H1 (cell line): ENCODE data around the gene KRT7. TPM values are rescaled to one million over a fixed set of nuclear protein-coding genes. Genes with fewer than 3 reads are reported as not detected.
A peak's percentile ranks its signal among the peaks of the same experiment; 100 is the strongest.

Experiments used
- CTCF ChIA-PET: fragments of 300-600 bp; sonication (Branson Sonifier 250); formaldehyde crosslinking; loops from one replicate; lab custom pipeline; 2021; ENCODE audit not compliant: partially characterized antibody; lab: Charles Lee
- POLR2A ChIA-PET: fragments of 300-600 bp; sonication (Branson Sonifier 250); formaldehyde crosslinking; loops from one replicate; lab custom pipeline; 2021; ENCODE audit warnings: inconsistent platforms; ENCODE audit not compliant: partially characterized antibody; lab: Charles Lee
- DNase-seq, 2 experiments: peaks; one replicate each; pipeline versions ENCODE4 v3.0.0 to v3.0.0-alpha.2; 2010 to 2022; ENCODE audit warnings: low spot score in 2 of 2, low read depth in 1 of 2, mixed read lengths in 1 of 2
- FAIRE-seq: peaks from 2 replicates; lab custom pipeline; 2011; peaks lifted over from hg19 to GRCh38; lab: Jason Lieb, UNC
- H2AFZ ChIP-seq: 2 replicates; pipeline ENCODE4 v1.8.1; 2012; ENCODE audit warnings: low read length, inconsistent platforms
- H2AK5ac ChIP-seq: 2 replicates; pipeline ENCODE4 v1.6.1; 2013; ENCODE audit warnings: low read depth, low read length
- H2BK120ac ChIP-seq: replicated peaks from 2 replicates; pipeline ENCODE3; 2013; ENCODE audit warnings: low read depth, low read length, inconsistent platforms
- H2BK12ac ChIP-seq: 2 replicates; pipeline ENCODE4 v1.6.1; 2013; ENCODE audit warnings: low read depth, low read length
- H2BK15ac ChIP-seq: 2 replicates; pipeline ENCODE4 v1.6.1; 2013; ENCODE audit warnings: low read length
- H2BK20ac ChIP-seq: 2 replicates; pipeline ENCODE4 v1.6.1; 2013; ENCODE audit warnings: low read length
- H2BK5ac ChIP-seq: 2 replicates; pipeline ENCODE4 v1.6.1; 2013; ENCODE audit warnings: low read depth, low read length
- H3K14ac ChIP-seq: 2 replicates; pipeline ENCODE4 v1.6.1; 2013; ENCODE audit warnings: inconsistent platforms; ENCODE audit not compliant: insufficient read length
- H3K18ac ChIP-seq: 2 replicates; pipeline ENCODE4 v1.6.1; 2013; ENCODE audit warnings: low read length; ENCODE audit errors: extremely low read depth
- H3K23ac ChIP-seq: 2 replicates; pipeline ENCODE4 v1.6.1; 2013; ENCODE audit warnings: inconsistent platforms; ENCODE audit not compliant: insufficient read length
- H3K23me2 ChIP-seq: 2 replicates; pipeline ENCODE4 v1.6.1; 2013; ENCODE audit warnings: low read depth, low read length
- H3K27ac ChIP-seq: 2 replicates; pipeline ENCODE4 v1.6.1; 2011; ENCODE audit warnings: low read depth, low read length, inconsistent platforms
- H3K27me3 ChIP-seq, 4 experiments: replicated peaks in 1 of 4; 1 replicate in 1 of 4; 2 replicates in 3 of 4; pipeline versions ENCODE4 v1.6.1 to v1.8.1; 2011 to 2013; ENCODE audit warnings: low read length in 3 of 4, mild to moderate bottlenecking in 3 of 4, inconsistent platforms in 2 of 4, mixed read lengths in 2 of 4, moderate library complexity in 1 of 4; ENCODE audit not compliant: control insufficient read depth in 3 of 4, insufficient read depth in 3 of 4; ENCODE audit errors: extremely low read depth in 1 of 4
- H3K36me3 ChIP-seq, 4 experiments: 2 replicates each; pipeline versions ENCODE4 v1.6.1 to v1.8.1; 2011 to 2013; ENCODE audit warnings: mild to moderate bottlenecking in 4 of 4, low read length in 3 of 4, moderate library complexity in 2 of 4, control low read depth in 1 of 4, inconsistent platforms in 1 of 4; ENCODE audit not compliant: insufficient read depth in 4 of 4, control insufficient read depth in 2 of 4
- H3K4ac ChIP-seq: replicated peaks from 2 replicates; pipeline ENCODE3; 2013; ENCODE audit warnings: low read length, low read depth, mixed read lengths, inconsistent platforms; ENCODE audit not compliant: insufficient read length
- H3K4me1 ChIP-seq, 4 experiments: replicated peaks in 1 of 4; 1 replicate in 1 of 4; 2 replicates in 3 of 4; pipeline versions ENCODE4 v1.6.1 to v1.8.1; 2011 to 2013; ENCODE audit warnings: low read length in 3 of 4, inconsistent platforms in 2 of 4, mixed read lengths in 1 of 4; ENCODE audit not compliant: insufficient read depth in 4 of 4, control insufficient read depth in 3 of 4
- H3K4me2 ChIP-seq, 2 experiments: 2 replicates each; pipeline versions ENCODE4 v1.6.1 to v1.8.1; 2011 to 2013; ENCODE audit warnings: low read depth in 2 of 2, low read length in 2 of 2, control low read depth in 1 of 2, inconsistent platforms in 1 of 2, mild to moderate bottlenecking in 1 of 2; ENCODE audit not compliant: insufficient read depth in 1 of 2
- H3K4me3 ChIP-seq, 4 experiments: fragments of 200-600, 300-600 bp in 1 of 4; sonication (generic), shearing (Covaris generic), sonication (Bioruptor Twin) in 1 of 4; 2 replicates each; pipeline versions ENCODE4 v1.5.1 to v1.8.1; 2011 to 2016; ENCODE audit warnings: low read length in 4 of 4, low read depth in 3 of 4, control low read depth in 2 of 4, inconsistent platforms in 2 of 4, mild to moderate bottlenecking in 2 of 4, mixed read lengths in 1 of 4, moderate library complexity in 1 of 4; ENCODE audit not compliant: insufficient read depth in 2 of 4; ENCODE audit errors: extremely low read depth in 1 of 4
- H3K56ac ChIP-seq: replicated peaks from 2 replicates; pipeline ENCODE3; 2013; ENCODE audit warnings: low read depth, mild to moderate bottlenecking, mixed read lengths, low read length, inconsistent platforms; ENCODE audit not compliant: insufficient read length
- H3K79me1 ChIP-seq: 2 replicates; pipeline ENCODE4 v1.6.1; 2013; ENCODE audit warnings: low read depth, low read length, control low read depth
- H3K79me2 ChIP-seq, 2 experiments: 2 replicates each; pipeline versions ENCODE4 v1.6.1 to v1.8.1; 2012 to 2013; ENCODE audit warnings: low read length in 2 of 2, mild to moderate bottlenecking in 2 of 2, inconsistent platforms in 1 of 2; ENCODE audit not compliant: insufficient read depth in 2 of 2, control insufficient read depth in 1 of 2
- H3K9ac ChIP-seq, 4 experiments: replicated peaks in 1 of 4; 1 replicate in 1 of 4; 2 replicates in 3 of 4; pipeline versions ENCODE4 v1.6.1 to v1.8.1; 2011 to 2013; ENCODE audit warnings: low read depth in 3 of 4, low read length in 3 of 4, control low read depth in 2 of 4, mild to moderate bottlenecking in 2 of 4, moderate library complexity in 2 of 4, inconsistent platforms in 1 of 4; ENCODE audit errors: extremely low read depth in 1 of 4
- H3K9me3 ChIP-seq, 2 experiments: 2 replicates each; pipeline versions ENCODE4 v1.6.1 to v1.8.1; 2012 to 2013; ENCODE audit warnings: mild to moderate bottlenecking in 2 of 2, moderate library complexity in 2 of 2, control low read depth in 1 of 2, inconsistent platforms in 1 of 2, low read depth in 1 of 2, low read length in 1 of 2, mixed read lengths in 1 of 2; ENCODE audit not compliant: insufficient read depth in 2 of 2
- H4K20me1 ChIP-seq, 2 experiments: replicated peaks in 1 of 2; 2 replicates each; pipeline versions ENCODE3 to v1.8.1; 2011 to 2013; ENCODE audit warnings: inconsistent platforms in 2 of 2, low read length in 2 of 2, mild to moderate bottlenecking in 1 of 2; ENCODE audit not compliant: insufficient read depth in 2 of 2, control insufficient read depth in 1 of 2
- H4K5ac ChIP-seq: 2 replicates; pipeline ENCODE4 v1.6.1; 2013; ENCODE audit warnings: low read length, low read depth, mixed read lengths, inconsistent platforms; ENCODE audit not compliant: insufficient read length
- H4K8ac ChIP-seq: 2 replicates; pipeline ENCODE4 v1.8.0; 2013; ENCODE audit warnings: mild to moderate bottlenecking, moderate library complexity, low read length, inconsistent platforms; ENCODE audit not compliant: insufficient read depth; ENCODE audit errors: extremely low read depth
- H4K91ac ChIP-seq: replicated peaks from 2 replicates; pipeline ENCODE3; 2013; ENCODE audit warnings: low read length, mixed read lengths, inconsistent platforms; ENCODE audit not compliant: insufficient read length
- CREB1 ChIP-seq: IDR thresholded peaks from 2 replicates; pipeline ENCODE4 v1.6.1; 2012; ENCODE audit warnings: inconsistent platforms
- CTCF ChIP-seq, 3 experiments: IDR thresholded peaks; 1 replicate in 2 of 3; 2 replicates in 1 of 3; pipeline versions ENCODE4 v1.5.1 to v1.6.1; 2011; ENCODE audit warnings: low read length in 3 of 3, mild to moderate bottlenecking in 3 of 3, inconsistent platforms in 2 of 3, low read depth in 1 of 3, moderate library complexity in 1 of 3; ENCODE audit not compliant: insufficient read depth in 1 of 3; ENCODE audit errors: control extremely low read depth in 1 of 3
- ZNF274 ChIP-seq: IDR thresholded peaks from 2 replicates; pipeline ENCODE4 v1.7.0; 2012; ENCODE audit warnings: low read length, borderline replicate concordance; ENCODE audit errors: extremely low read depth
- WGBS, 2 experiments: shearing (Covaris generic) in 1 of 2; methylation state at CpG; one replicate each; pipeline versions ENCODE4 v1.1.6 to v1.1.7; 2013 to 2015; ENCODE audit warnings: low lambda C conversion rate in 2 of 2, mixed read lengths in 2 of 2, inconsistent platforms in 1 of 2, low coverage in 1 of 2, missing lambda C conversion rate in 1 of 2; ENCODE audit not compliant: insufficient replicate concordance in 2 of 2, insufficient coverage in 1 of 2, insufficient read length in 1 of 2; ENCODE audit errors: extremely low coverage in 1 of 2, missing lambda C conversion rate in 1 of 2; 5-methylcytosine and 5-hydroxymethylcytosine counted together
- polyA plus RNA-seq, 7 experiments: library from polyadenylated mRNA; depleted of rRNA in 3 of 7; stranded (reverse) in 5 of 7; unstranded in 2 of 7; fragments of >200 nt in 5 of 7; fragments of 200-250 nt in 2 of 7; gene quantifications; 1 replicate in 5 of 7; 2 replicates in 1 of 7; 4 replicates in 1 of 7; pipeline versions ENCODE4 v1.2.1 to v1.2.3, GENCODE V29; 2011 to 2013; ENCODE audit warnings: missing spikeins in 2 of 7, mixed read lengths in 2 of 7
- total RNA-seq: library from RNA; stranded (reverse); fragmentation: NEBNext Ultra II Directional; extraction: Animal tissue kit (Norgen Biotek cat#: 25700); gene quantifications from 2 replicates; pipeline ENCODE4 v1.2.1, GENCODE V29; 2021

Gene KRT7
- total and polyA plus RNA-seq, 2 of the 8 experiments (the other 6 are each of a cell fraction or from before 2014, with no cell fraction given): 13.2 to 19.0 TPM

- Histone ChIP-seq H2BK5ac (no peak overlapping the region), H3K4me3 (no peak overlapping the region), H2AK5ac (no peak overlapping the region), H3K9ac (no peak overlapping the region)
- no peak for TF ChIP-seq ZNF274
- TF ChIP-seq CREB1: no peak
- peak; percentile 27 to 57 (median 43); a peak in 2 of 4 replicates for TF ChIP-seq CTCF (IDR thresholded peaks at IDR 0.05; ENCODE audit: control extremely low read depth in 1 of 3, insufficient read depth in 1 of 3, low read depth in 1 of 3, low read length in 3 of 3)
- TF ChIP-seq, all 59 proteins: peak for 1
- H2BK15ac ChIP-seq: no peak overlapping the region
- H3K4ac ChIP-seq: no peak overlapping the region
- peaks cover 6 to 19% (median 16%) of the 10 kb centered on the region in 4 experiments for H3K4me1 ChIP-seq
- no peaks in the 10 kb centered on the region for H3K79me1 ChIP-seq
- H2BK20ac ChIP-seq: no peak overlapping the region
- H3K14ac ChIP-seq: no peak overlapping the region
- no peak overlapping the region for H3K56ac ChIP-seq
- no peaks in the 10 kb centered on the region for H4K20me1 ChIP-seq
- H2BK12ac ChIP-seq: no peak overlapping the region
- H3K27ac ChIP-seq: no peak overlapping the region
- no peaks in the 10 kb centered on the region; the same call in 1 of the 2 replicates for H3K23me2 ChIP-seq
- FAIRE-seq (no peak), DNase-seq (no peak)
- H3K9me3 ChIP-seq: no peaks in the 10 kb centered on the region
- WGBS, 2 experiments: 79% methylated on average over 11 of the region's 11 CpGs; no CpG with 5 or more reads in 1 of the 2 experiments
- no peak overlapping the region for H4K91ac ChIP-seq
- H3K18ac ChIP-seq: no peak overlapping the region
- peaks cover 0 to 2% (median 0%) of the 10 kb centered on the region in 4 experiments; a peak in 2 of 7 replicates for H3K27me3 ChIP-seq
- POLR2A ChIA-PET: interaction anchor here (1.0 to 1.9 kb wide), 2 partner anchors 10 to 16 kb away, joined by 3 to 7 read pairs; no protein-coding TSS in a partner anchor
- no peak overlapping the region for H2AFZ ChIP-seq
- CTCF ChIA-PET: interaction anchor here (0.6 to 17.6 kb wide), 16 partner anchors 9 to 305 kb away, joined by 3 to 151 read pairs (median 4); partner anchors contain the start of gene KRT83
- H3K79me2 ChIP-seq: no peaks in the 10 kb centered on the region
- H2BK120ac ChIP-seq: no peak overlapping the region
- H3K4me2 ChIP-seq: no peak overlapping the region
- H3K36me3 ChIP-seq: no peaks in the 10 kb centered on the region; a peak in 1 of 8 replicates
- no peak overlapping the region for H4K8ac ChIP-seq
- H4K5ac ChIP-seq: no peak overlapping the region
- no peak overlapping the region for H3K23ac ChIP-seq
Measured at GRCh38 chr12:52241205-52241842, 8.3 kb downstream of the KRT7 start.
